Astrocyte of the cerebellum (primary cell): ENCODE measurements around the gene RASAL2.

ENCODE experiments used
- DNase-seq: peaks from one replicate; pipeline ENCODE4 v3.0.0-alpha.2; 2011; ENCODE audit warnings: low read depth
- H3K4me3 ChIP-seq: 2 replicates; pipeline ENCODE4 v1.5.1; 2011; ENCODE audit warnings: mild to moderate bottlenecking, low read depth, low read length, moderate library complexity
- CTCF ChIP-seq: IDR thresholded peaks from 2 replicates; pipeline ENCODE4 v1.5.1; 2012; ENCODE audit warnings: low read length, low read depth, moderate library complexity, mild to moderate bottlenecking; ENCODE audit errors: missing control alignments
- in situ Hi-C: cut with HindIII; loops from 2 replicates; pipeline ENCODE4 v1.10.0; 2017; ENCODE audit warnings: low sequenced_read_pairs

RASAL2 gene

DNA sequence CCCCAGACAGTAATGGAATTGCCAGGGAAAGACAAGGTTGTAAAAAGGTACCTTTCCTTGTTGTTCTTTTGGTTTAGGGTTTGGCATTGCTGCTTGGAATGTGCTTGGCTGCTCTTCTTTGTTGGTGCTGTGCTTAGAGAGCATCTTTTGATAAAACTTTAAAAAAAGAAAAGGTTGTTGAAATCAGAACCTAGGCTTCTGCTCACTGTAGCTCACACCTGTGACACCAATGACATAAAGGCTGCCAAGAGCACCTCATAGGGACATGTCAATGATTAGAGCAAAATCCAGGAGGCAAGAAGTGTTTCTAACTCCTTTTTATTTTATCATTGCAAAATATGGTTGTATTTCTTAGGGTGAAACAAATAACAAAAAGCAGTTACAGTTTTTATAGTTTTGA, 373.9 kb downstream of the RASAL2 start:
- no peak for DNase-seq
- in situ Hi-C loops = no loop called here
- no peak for TF ChIP-seq CTCF
- H3K4me3 ChIP-seq = no peak overlapping the region

DNA sequence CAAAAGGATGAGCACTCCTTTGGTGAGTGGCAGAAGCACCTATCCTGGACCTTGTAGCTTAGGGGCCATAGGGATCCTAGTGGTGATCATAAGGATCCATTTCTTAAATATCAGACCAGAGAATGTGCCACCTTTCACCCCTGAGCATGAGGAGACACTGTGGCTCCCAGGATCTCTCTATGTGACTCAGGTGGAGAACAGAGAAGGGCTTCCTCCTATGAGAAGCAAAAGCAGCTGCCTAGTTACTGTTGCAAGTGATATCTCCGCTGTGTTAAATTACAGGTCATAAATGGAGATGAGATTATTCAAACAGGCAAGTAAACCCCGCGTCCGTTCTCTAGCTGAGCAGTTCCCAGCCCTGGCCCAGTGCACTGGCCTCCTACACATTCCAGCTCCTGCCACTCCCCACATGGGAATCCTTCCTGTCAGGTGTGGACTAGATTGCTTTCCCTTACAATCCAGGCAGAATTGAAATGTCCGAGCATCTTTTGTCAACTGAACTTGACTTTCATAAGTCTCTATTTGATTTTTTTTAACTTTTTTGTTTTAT, 376.6 kb downstream of the RASAL2 start:
- in situ Hi-C loops = loop anchor here (10.0 kb wide), 1 partner anchor 146 kb away; no protein-coding TSS in a partner anchor
- TF ChIP-seq CTCF = no peak
- H3K4me3 ChIP-seq = no peak overlapping the region
- DNase-seq = no peak

- no peak for DNase-seq
- no peak for TF ChIP-seq CTCF
- no peak overlapping the region for H3K4me3 ChIP-seq
- in situ Hi-C loops = loop anchor here (10.0 kb wide), 1 partner anchor 148 kb away; no protein-coding TSS in a partner anchor
Observed at GRCh38 chr1:178472531-178472930, 378.6 kb downstream of the RASAL2 start.

GRCh38 chr1:178477373-178477772, 383.5 kb downstream of the RASAL2 start:
- TF ChIP-seq CTCF = no peak
- no peak for DNase-seq
- in situ Hi-C loops = loop anchor here (10.0 kb wide), 1 partner anchor 153 kb away; no protein-coding TSS in a partner anchor
- no peak overlapping the region for H3K4me3 ChIP-seq

DNA sequence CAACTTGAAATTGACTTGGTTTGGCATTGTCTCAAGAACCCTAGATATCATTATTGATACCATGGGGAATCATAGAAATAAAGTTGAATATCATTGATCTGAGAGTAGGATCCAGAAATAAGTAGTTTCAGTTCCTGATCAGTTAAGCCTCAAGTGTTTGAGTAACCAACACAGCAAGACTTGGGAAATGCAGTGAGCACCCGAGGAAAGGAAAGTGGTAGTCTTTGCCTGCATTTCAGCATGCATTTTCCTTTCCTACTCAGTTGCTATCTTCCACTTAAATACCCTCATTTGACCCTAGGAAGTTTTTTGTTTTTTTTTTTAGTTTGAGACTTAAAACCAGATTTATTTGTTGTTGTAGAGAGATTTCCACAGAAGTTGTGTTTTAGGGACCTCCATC, 383.9 kb downstream of the RASAL2 start:
- DNase-seq = no peak
- no peak overlapping the region for H3K4me3 ChIP-seq
- in situ Hi-C loops = loop anchor here (10.0 kb wide), 1 partner anchor 153 kb away; no protein-coding TSS in a partner anchor
- no peak for TF ChIP-seq CTCF

GRCh38 chr1:178483251-178483957, 389.5 kb downstream of the RASAL2 start:
- in situ Hi-C loops = no loop called here
- TF ChIP-seq CTCF = no peak
- DNase-seq = no peak
- H3K4me3 ChIP-seq = no peak overlapping the region
